Natural killer cell treated with Interleukin-12 subunit alpha and Interleukin-12 subunit beta and Interleukin-15 and Interleukin-18, amount 100 ng/mL, for 72 hours (primary cell): Measurements from ENCODE around the gene ZC3H6. TPM values are rescaled to one million over a fixed set of nuclear protein-coding genes. Genes with fewer than 3 reads are reported as not detected.
"Not testable (repeated sequence)": the region's sequence is repeated elsewhere in the genome, so short reads cannot be mapped to it uniquely, and the experiment has no call there.

Experiments
- ATAC-seq, 2 donors: fragments of 150-1000 bp; cut with Tn5 transposase in 1 of 2; sonication (Bioruptor Pico), chemical (Tn5 transposase) in 1 of 2; 2 replicates each; pipeline ENCODE4 v1.10.0; 2021
- DNase-seq: peaks from one replicate; pipeline ENCODE4 v3.0.0; 2022; ENCODE audit warnings: low spot score
- H3K27ac Mint-ChIP-seq, 2 donors: 1 replicate in 1 of 2; 2 replicates in 1 of 2; pipeline ENCODE4 v1.8.0; 2022; ENCODE audit warnings: mixed read lengths in 2 of 2, mild to moderate bottlenecking in 1 of 2, moderate library complexity in 1 of 2
- H3K27me3 Mint-ChIP-seq, 2 donors: 1 replicate in 1 of 2; 2 replicates in 1 of 2; pipeline ENCODE4 v1.8.0; 2022; ENCODE audit warnings: mixed read lengths in 2 of 2
- H3K36me3 Mint-ChIP-seq: one replicate; pipeline ENCODE4 v1.8.0; 2022; ENCODE audit warnings: mixed read lengths
- H3K4me1 Mint-ChIP-seq, 2 donors: 1 replicate in 1 of 2; 2 replicates in 1 of 2; pipeline ENCODE4 v1.8.0; 2022; ENCODE audit warnings: low read depth in 2 of 2, mixed read lengths in 2 of 2, mild to moderate bottlenecking in 1 of 2
- H3K4me3 Mint-ChIP-seq: one replicate; pipeline ENCODE4 v1.8.0; 2022; ENCODE audit warnings: mixed read lengths
- H3K9me3 Mint-ChIP-seq: 2 replicates; pipeline ENCODE4 v1.8.0; 2022; ENCODE audit warnings: mixed read lengths
- total RNA-seq, 2 donors: library from RNA; stranded (reverse); gene quantifications; one replicate each; pipeline ENCODE4 v1.2.3, GENCODE V29; 2022

Gene ZC3H6
- total RNA-seq, 2 donors from 2014 or later: 2.6 to 3.4 TPM

DNA sequence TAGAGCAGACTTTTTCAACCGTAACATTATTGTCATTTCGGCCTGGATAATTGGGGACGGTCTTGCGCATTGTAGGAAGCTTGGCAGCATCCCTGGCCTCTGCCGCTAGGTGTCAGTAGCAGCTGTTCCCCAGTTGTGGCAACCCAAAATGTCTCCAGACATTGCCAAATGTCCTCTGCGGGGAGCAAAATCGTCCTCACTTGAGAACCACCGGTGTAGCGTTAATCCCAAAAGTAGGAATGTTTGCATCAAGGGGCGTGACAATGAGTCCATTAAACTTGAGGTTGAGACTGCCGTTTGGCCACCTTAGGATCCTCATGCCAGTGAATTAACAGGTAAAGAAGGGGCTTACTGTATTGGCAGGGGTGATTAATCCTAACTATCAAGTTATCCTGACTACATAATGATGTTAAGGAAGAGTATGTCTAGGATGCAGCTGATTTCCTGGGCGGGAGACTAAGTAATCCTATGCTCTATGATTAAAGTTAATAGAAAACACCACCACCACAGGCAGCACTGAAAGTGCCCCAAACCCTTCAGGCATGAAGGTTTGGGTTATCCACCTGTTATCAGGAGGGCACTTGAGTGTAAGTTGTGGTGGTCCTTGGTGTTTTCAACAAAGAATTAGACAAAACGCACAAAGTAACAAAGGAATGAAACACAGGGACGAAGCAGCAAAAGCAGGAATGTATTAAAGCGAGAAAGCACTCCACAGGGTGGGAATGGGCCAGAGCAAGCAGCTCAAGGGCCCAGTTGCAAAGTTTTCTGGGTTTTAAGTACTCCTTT, 15.7 kb upstream of the ZC3H6 start:
- peaks cover 0 to 12% of the 10 kb centered on the region in 2 donors for H3K27me3 Mint-ChIP-seq
- peaks cover 5 to 8% of the 10 kb centered on the region in 2 donors for H3K4me1 Mint-ChIP-seq
- ATAC-seq (peak; percentile 54 to 64), DNase-seq (peak; percentile 82)
- peak overlapping the region in 1 of 2 donors; percentile 56 for H3K27ac Mint-ChIP-seq
- no peaks in the 10 kb centered on the region for H3K36me3 Mint-ChIP-seq
- peak overlapping the region; percentile 66 for H3K4me3 Mint-ChIP-seq
- no peaks in the 10 kb centered on the region for H3K9me3 Mint-ChIP-seq

DNA sequence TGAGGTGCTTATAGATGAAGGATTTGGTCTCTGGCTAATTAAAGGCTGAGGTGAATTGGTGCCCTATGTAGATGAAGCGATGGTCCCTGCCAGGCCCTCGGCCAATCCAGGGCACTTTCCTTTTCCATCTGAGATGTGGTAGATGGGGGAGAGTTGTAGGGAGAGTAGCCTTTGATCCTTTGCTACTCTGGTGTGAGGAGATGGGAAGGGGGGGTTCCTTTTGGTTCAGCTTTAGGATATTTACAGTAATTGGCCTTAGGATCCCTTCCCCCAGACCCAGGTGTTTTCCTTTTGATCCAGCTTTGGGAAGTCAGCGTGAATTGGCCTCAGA, 15.1 kb upstream of the ZC3H6 start:
- ATAC-seq: no peak
- no peak for DNase-seq
- Mint-ChIP-seq H3K27ac (no peak overlapping the region), H3K27me3 (peaks cover 0 to 12% of the 10 kb centered on the region in 2 donors), H3K4me1 (peaks cover 5 to 8% of the 10 kb centered on the region in 2 donors), H3K9me3 (no peaks in the 10 kb centered on the region), H3K36me3 (no peaks in the 10 kb centered on the region), H3K4me3 (no peak overlapping the region)

DNA sequence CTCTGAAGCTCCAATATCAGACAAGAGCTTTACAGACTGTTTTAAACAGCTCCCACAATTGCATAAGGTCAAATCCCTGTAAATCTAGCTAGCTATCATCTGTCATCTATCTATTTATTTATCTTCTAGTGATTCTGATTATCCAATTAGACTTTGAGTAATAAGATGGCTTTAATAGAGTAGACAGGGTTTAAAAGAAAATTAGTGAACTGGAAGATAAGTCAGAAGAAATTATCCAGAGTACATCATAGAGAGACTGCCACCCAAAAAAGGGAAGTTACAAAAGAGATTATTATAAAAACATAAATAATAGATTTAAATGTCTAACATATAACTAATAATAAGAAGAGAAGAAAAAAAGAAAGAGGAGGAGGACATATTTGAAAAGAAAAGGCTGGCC, 12.5 kb upstream of the ZC3H6 start:
- Mint-ChIP-seq H3K4me1 (peaks cover 5% of the 10 kb centered on the region in 2 donors), H3K27ac (no peak overlapping the region), H3K4me3 (no peak overlapping the region), H3K9me3 (no peaks in the 10 kb centered on the region), H3K27me3 (peaks cover 0 to 16% of the 10 kb centered on the region in 2 donors), H3K36me3 (no peaks in the 10 kb centered on the region)
- DNase-seq: no peak
- ATAC-seq: no peak

DNA sequence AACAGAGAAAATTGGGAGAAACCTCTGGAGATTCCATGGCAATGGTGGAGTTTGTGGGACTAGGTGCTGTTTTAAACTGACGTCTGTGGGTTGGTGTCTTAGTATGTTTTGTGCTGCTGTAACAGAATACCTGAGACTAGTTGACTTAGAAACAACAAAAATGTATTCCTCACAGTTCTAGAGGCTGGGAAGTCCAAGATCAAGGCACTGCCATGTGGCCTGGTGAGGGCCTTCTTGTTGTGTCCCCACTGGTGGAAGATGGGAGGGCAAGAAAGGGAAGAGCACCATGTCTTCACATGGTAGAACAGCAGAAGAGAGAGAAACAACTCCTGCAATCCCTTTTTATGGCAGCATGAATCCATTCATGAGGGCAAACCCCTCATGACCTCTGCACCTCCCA, 6.8 kb upstream of the ZC3H6 start:
- Mint-ChIP-seq H3K9me3 (no peaks in the 10 kb centered on the region), H3K27ac (no peak overlapping the region)
- no peak for DNase-seq

DNA sequence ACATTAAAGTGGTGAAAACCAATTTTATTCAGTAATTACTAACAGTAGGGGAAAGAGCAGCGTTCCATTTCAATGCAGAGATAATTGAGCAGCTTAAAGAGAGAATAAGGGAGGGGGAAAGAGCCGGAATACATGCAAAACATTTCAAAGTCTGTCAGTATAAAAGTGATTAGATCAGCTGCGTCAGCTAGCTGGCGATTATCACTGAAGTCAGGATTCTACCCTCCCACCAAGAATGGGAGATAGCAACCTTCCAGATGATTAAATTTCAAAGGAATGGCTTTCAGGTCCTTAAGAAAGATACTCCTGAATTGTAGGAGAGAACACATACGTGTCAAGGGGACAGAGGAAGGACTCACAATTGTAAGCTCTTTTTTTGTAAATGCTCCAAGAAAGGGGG, 2.7 kb upstream of the ZC3H6 start:
- no peak for ATAC-seq
- no peaks in the 10 kb centered on the region for H3K36me3 Mint-ChIP-seq
- no peak overlapping the region for H3K4me3 Mint-ChIP-seq
- no peak overlapping the region for H3K27ac Mint-ChIP-seq
- H3K27me3 Mint-ChIP-seq: no peaks in the 10 kb centered on the region
- no peak for DNase-seq
- H3K4me1 Mint-ChIP-seq: peaks cover 0 to 9% of the 10 kb centered on the region in 2 donors
- H3K9me3 Mint-ChIP-seq: no peaks in the 10 kb centered on the region

More for the DNA sequence above, 6.8 kb upstream of the ZC3H6 start:
- Mint-ChIP-seq H3K27me3 (peaks cover 0 to 7% of the 10 kb centered on the region in 2 donors), H3K4me3 (no peak overlapping the region), H3K4me1 (peaks cover 0 to 4% of the 10 kb centered on the region in 2 donors), H3K36me3 (no peaks in the 10 kb centered on the region)
- ATAC-seq: no peak

DNA sequence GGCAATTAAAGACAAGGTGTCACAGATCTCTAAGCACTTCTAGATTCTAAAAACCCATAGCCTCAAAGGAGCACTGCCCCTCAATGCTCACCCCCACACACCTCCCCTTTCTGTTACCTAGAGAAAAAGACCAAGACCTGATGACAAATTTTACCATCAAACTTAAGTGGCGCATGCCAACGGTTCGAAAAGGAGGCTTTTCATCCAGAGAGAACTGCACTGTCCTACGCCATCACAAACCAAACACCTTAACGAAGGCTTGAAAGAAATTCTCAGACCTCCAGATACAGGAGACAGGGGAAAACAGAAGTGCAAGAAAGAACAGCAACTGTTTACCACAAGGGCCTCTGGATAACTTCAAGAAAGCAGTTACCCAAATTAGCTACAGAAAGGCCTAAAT, 2.0 kb upstream of the ZC3H6 start:
- H3K27me3 Mint-ChIP-seq: no peaks in the 10 kb centered on the region
- no peak overlapping the region for H3K4me3 Mint-ChIP-seq
- H3K36me3 Mint-ChIP-seq: no peaks in the 10 kb centered on the region
- ATAC-seq (no peak), DNase-seq (no peak)
- H3K4me1 Mint-ChIP-seq: peaks cover 0 to 9% of the 10 kb centered on the region in 2 donors
- H3K27ac Mint-ChIP-seq: no peak overlapping the region
- no peaks in the 10 kb centered on the region for H3K9me3 Mint-ChIP-seq

DNA sequence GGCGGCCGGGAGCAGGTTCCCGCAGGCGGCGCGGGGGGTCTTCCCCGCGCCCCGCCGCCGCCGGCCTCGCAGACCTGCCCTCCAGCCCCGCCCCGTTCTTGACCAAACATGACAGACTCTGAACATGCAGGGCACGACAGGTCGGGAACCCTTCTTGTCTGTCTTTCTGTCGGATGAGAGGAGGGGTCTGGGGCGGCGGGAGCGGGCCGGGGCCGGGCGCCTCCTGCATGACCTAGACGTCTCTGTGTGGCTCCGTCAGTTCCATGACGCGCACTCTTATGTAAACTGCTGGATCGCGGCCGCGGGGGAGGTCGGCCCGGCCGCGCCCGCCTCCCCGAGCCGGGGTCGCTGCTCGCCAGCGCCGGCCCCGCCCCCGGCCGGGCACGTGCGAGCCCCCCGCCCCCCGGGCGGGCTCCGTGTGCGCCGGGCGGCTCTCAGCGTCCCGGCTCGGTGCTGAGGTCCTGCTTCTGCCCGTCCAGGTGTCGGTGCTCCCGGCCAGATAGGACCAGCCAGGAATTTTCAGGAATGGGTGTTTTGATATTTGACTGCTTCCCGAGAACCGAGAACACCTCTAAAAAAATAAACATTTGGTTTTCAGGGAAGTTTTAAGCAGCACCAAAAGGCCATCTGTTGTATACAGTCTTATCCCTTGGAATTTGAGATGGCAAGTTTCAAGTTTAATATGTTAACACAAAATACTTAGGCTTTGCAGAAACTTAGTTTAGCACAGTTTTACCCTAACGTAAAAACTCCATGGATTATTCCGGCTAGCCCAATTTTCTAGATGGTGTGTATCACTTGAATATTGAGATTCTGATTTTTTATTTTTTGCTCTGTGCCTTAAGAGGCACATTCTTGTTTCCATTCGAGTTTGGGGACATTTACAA, 733 bp downstream of the ZC3H6 start:
- peak; percentile 83 for DNase-seq
- H3K4me3 Mint-ChIP-seq: peak overlapping the region; percentile 86

DNA sequence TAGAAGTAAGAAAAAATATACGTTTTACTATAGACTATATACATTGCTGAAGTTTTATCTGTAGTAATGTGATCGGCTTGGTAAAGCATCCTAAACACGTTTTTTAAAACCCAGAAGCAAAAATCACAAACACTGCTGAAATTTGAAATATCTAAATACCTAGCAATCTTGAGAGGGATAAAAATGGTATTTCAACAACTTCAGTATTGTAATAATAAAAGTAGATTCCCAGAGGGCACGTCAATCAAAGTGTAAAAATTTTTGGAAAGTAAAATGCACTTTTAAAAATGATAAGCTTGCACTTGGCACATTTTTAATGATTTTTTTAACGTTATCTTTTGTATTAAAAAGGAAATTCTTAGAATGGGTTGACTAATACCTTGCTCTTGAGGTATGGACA, 1.6 kb downstream of the ZC3H6 start:
- peak overlapping the region; percentile 93 to 94 for H3K27ac Mint-ChIP-seq

More for the DNA sequence above, 733 bp downstream of the ZC3H6 start:
- Mint-ChIP-seq H3K4me1 (peaks cover 4 to 21% of the 10 kb centered on the region in 2 donors), H3K27me3 (no peaks in the 10 kb centered on the region), H3K27ac (peak overlapping the region; percentile 93 to 94), H3K36me3 (no peaks in the 10 kb centered on the region), H3K9me3 (no peaks in the 10 kb centered on the region)
- peak; percentile 76 to 77 for ATAC-seq

DNA sequence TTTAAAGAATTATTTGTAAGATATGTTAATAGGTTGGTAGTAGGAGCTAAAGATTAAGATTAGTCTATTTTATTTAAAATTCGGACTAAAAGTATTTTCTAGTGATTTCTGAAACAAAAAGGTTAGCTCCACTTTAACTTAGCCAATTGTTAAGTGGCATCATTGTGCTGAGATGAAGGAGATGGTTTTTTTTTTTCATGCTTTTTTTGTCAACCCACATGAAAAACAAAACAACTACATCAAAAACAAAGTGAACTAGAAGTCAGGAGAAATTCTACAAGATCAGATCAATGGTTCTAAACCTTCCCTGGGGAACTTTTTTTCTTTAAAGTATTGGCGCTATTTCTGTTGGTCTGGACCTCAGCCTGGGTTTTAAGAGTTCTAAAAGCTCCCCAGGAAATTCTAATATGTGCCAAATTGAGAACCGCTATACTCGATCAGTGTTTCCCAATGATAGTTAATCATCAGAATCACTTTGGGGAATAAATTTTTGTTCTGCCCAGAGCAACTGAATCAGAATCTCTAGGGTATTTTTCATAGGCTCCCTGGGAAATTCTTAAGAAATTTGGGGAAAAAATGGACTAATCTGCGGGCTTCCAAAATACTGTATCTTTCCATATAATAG, 2.3 kb downstream of the ZC3H6 start:
- no peaks in the 10 kb centered on the region for H3K27me3 Mint-ChIP-seq
- H3K4me3 Mint-ChIP-seq: no peak overlapping the region
- H3K36me3 Mint-ChIP-seq: no peaks in the 10 kb centered on the region
- H3K4me1 Mint-ChIP-seq: peaks cover 8 to 21% of the 10 kb centered on the region in 2 donors
- no peaks in the 10 kb centered on the region for H3K9me3 Mint-ChIP-seq
- DNase-seq (no peak), ATAC-seq (no peak)
- no peak overlapping the region for H3K27ac Mint-ChIP-seq

More for the DNA sequence above, 1.6 kb downstream of the ZC3H6 start:
- Mint-ChIP-seq H3K4me1 (peaks cover 8 to 21% of the 10 kb centered on the region in 2 donors), H3K4me3 (peak overlapping the region; percentile 86), H3K9me3 (no peaks in the 10 kb centered on the region), H3K36me3 (no peaks in the 10 kb centered on the region), H3K27me3 (no peaks in the 10 kb centered on the region)
- DNase-seq (no peak), ATAC-seq (no peak)

DNA sequence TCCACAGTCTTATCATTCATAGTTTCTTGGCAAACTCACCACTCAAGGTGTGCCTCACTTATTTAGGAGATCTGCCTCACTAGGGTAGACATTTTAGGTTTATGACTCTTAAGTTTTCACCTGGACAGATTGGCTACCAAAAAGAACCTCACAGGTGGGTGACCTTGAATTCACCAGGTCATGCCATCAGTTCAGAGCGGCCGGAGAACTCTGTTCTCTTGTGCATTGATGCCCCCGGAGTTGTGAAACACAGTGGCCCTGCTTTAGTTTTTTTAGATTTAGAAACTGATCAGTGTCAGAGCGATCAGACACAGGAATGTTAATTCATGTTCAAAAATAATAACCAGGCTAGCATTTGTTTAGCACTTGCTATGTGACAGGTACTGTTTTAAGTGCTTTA, 6.7 kb downstream of the ZC3H6 start:
- not testable (repeated sequence) for H3K27me3 Mint-ChIP-seq, DNase-seq, ATAC-seq, H3K27ac Mint-ChIP-seq, H3K36me3 Mint-ChIP-seq, H3K9me3 Mint-ChIP-seq, H3K4me3 Mint-ChIP-seq
- peaks cover 8 to 11% of the 10 kb centered on the region in 2 donors for H3K4me1 Mint-ChIP-seq

DNA sequence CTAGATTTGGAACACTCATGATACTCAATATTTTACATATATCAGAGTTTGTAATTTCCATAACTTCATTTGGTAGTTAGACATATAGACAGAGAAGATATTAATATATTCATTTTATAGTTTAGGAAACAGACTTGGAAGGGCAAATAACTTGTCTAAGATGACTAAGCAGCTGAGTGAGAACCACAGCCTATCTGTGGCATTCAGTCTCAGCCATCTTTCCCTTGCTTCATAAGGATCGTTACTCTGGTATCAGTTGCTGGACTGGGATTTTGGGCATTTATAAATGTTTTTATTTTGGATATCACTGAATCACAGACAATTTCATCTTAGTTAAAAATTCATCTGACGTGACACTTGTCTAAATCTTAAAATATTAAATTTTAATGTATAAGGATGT, 8.1 kb downstream of the ZC3H6 start:
- H3K27ac Mint-ChIP-seq, H3K4me3 Mint-ChIP-seq, ATAC-seq, H3K27me3 Mint-ChIP-seq, H3K36me3 Mint-ChIP-seq, DNase-seq, H3K9me3 Mint-ChIP-seq: not testable (repeated sequence)
- peaks cover 8 to 11% of the 10 kb centered on the region in 2 donors for H3K4me1 Mint-ChIP-seq

DNA sequence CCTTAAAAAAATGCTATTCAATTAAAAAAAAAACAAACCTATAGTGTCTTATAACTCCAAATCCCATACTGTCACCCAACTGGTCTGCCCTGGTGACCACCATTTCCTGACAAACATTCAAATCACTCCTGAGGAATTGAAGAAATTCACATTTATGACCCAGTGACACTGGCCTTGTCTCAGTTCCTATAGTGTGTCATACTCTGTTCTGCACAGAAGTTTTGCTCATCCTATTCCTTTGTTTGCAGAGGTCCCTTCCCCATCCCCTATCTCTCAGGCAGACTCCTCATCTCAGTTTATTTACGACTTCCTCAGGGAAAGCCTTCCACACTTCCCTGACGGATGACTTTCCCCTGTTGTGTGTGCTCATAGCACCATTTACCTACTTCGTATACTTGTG, 14.7 kb downstream of the ZC3H6 start:
- Mint-ChIP-seq H3K4me1 (no peaks in the 10 kb centered on the region), H3K4me3 (no peak overlapping the region), H3K36me3 (no peaks in the 10 kb centered on the region), H3K9me3 (no peaks in the 10 kb centered on the region), H3K27me3 (no peaks in the 10 kb centered on the region), H3K27ac (peak overlapping the region in 1 of 2 donors; percentile 2)
- ATAC-seq: no peak
- no peak for DNase-seq

DNA sequence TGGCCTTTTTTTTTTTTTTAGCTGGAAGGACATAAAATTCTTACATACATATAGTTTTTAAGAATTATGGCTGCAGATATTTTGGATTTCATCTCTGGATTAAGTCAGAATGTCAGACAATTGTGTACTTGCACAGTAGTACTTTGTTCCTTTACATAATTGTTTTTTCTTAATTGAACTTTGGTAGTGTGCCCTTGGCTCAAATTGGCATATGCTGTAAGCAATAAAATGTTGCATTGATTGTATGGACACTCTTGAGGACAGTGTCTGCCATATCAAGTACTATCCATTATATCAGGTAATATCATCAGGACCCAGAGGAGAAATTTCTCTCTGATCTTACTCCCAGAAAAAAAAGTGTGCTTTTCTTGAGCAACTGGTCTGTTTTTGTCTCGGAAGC, 15.3 kb downstream of the ZC3H6 start:
- Mint-ChIP-seq H3K4me1 (no peaks in the 10 kb centered on the region), H3K4me3 (no peak overlapping the region)

More for the DNA sequence above, 15.3 kb downstream of the ZC3H6 start:
- Mint-ChIP-seq H3K9me3 (no peaks in the 10 kb centered on the region), H3K36me3 (no peaks in the 10 kb centered on the region), H3K27ac (peak overlapping the region in 1 of 2 donors; percentile 2), H3K27me3 (no peaks in the 10 kb centered on the region)
- no peak for DNase-seq
- no peak for ATAC-seq
